Endothelial cell of umbilical vein (primary cell): Measurements from ENCODE around the gene PRCC. TPM values are rescaled to one million over a fixed set of nuclear protein-coding genes. Genes with fewer than 3 reads are reported as not detected.

Experiments used
- BruUV-seq: library from RNA; stranded (reverse); fragments of 400-500 nt; replicated peaks from 2 replicates; lab custom pipeline; 2021; lab: Mats Ljungman, UMichigan
- CTCF ChIA-PET: fragments of 300-600, 350-600 bp; sonication (Branson Sonifier 250); formaldehyde crosslinking; loops from one replicate; lab custom pipeline; 2021; ENCODE audit warnings: antibody characterized with exemption, inconsistent platforms; lab: Charles Lee
- POLR2A ChIA-PET: fragments of 300-600, 350-600 bp; sonication (Branson Sonifier 250); formaldehyde crosslinking; loops from one replicate; lab custom pipeline; 2021; ENCODE audit warnings: antibody characterized with exemption, inconsistent platforms; lab: Charles Lee
- DNase-seq: peaks from one replicate; pipeline ENCODE4 v3.0.0-alpha.2; 2011; ENCODE audit warnings: low read depth, low spot score
- FAIRE-seq: peaks from 2 replicates; lab custom pipeline; 2011; peaks lifted over from hg19 to GRCh38; lab: Jason Lieb, UNC
- H2AFZ ChIP-seq: 2 replicates; pipeline ENCODE4 v1.6.0; 2012; ENCODE audit warnings: low read depth, low read length, control low read depth, inconsistent platforms
- H3K27ac ChIP-seq: 2 replicates; pipeline ENCODE4 v1.5.1; 2011; ENCODE audit warnings: low read depth, mild to moderate bottlenecking, control low read depth, low read length, moderate library complexity; ENCODE audit not compliant: insufficient read depth
- H3K27me3 ChIP-seq, 2 experiments: 2 replicates each; pipeline versions ENCODE4 v1.6.0 to v1.6.1; 2011; ENCODE audit warnings: low read length in 2 of 2, mixed read lengths in 1 of 2; ENCODE audit not compliant: control insufficient read depth in 2 of 2, insufficient read depth in 2 of 2
- H3K36me3 ChIP-seq, 2 experiments: 2 replicates in 1 of 2; 3 replicates in 1 of 2; pipeline ENCODE4 v1.5.1; 2011; ENCODE audit warnings: low read length in 2 of 2, mild to moderate bottlenecking in 1 of 2, moderate library complexity in 1 of 2; ENCODE audit not compliant: control insufficient read depth in 2 of 2, insufficient read depth in 2 of 2; ENCODE audit errors: extremely low read depth in 1 of 2
- H3K4me1 ChIP-seq: 3 replicates; pipeline ENCODE4 v1.5.1; 2011; ENCODE audit warnings: mild to moderate bottlenecking, low read length; ENCODE audit not compliant: control insufficient read depth, insufficient read depth; ENCODE audit errors: extremely low read depth
- H3K4me2 ChIP-seq: 2 replicates; pipeline ENCODE4 v1.6.1; 2011; ENCODE audit warnings: low read length, control low read depth, mixed read lengths; ENCODE audit not compliant: insufficient read depth
- H3K4me3 ChIP-seq, 3 experiments: fragments of 200-600 bp in 1 of 3; sonication (generic), shearing (Covaris generic) in 1 of 3; replicated peaks in 1 of 3; 2 replicates each; pipeline ENCODE4 v1.5.1; 2011 to 2016; ENCODE audit warnings: control low read depth in 3 of 3, low read length in 3 of 3, mild to moderate bottlenecking in 2 of 3, inconsistent platforms in 1 of 3, low read depth in 1 of 3, moderate library complexity in 1 of 3; ENCODE audit not compliant: insufficient read depth in 1 of 3
- H3K79me2 ChIP-seq: 2 replicates; pipeline ENCODE4 v1.6.0; 2012; ENCODE audit warnings: low read length, inconsistent platforms; ENCODE audit not compliant: control insufficient read depth, insufficient read depth
- H3K9ac ChIP-seq: replicated peaks from 2 replicates; pipeline ENCODE3; 2011; ENCODE audit warnings: low read length, control low read depth; ENCODE audit not compliant: insufficient read depth; ENCODE audit errors: extremely low read depth
- H3K9me1 ChIP-seq: replicated peaks from 3 replicates; pipeline ENCODE4 v1.6.0; 2011; ENCODE audit warnings: mild to moderate bottlenecking, low read length; ENCODE audit not compliant: control insufficient read depth, insufficient read depth; ENCODE audit errors: extremely low read depth
- H3K9me3 ChIP-seq: replicated peaks from 2 replicates; pipeline ENCODE4 v1.5.1; 2012; ENCODE audit warnings: low read length, inconsistent platforms; ENCODE audit not compliant: control insufficient read depth, insufficient read depth
- H4K20me1 ChIP-seq: replicated peaks from 2 replicates; pipeline ENCODE3; 2011; ENCODE audit warnings: mild to moderate bottlenecking, low read length; ENCODE audit not compliant: control insufficient read depth, insufficient read depth; ENCODE audit errors: extremely low read depth
- EZH2 ChIP-seq: IDR thresholded peaks from 2 replicates; pipeline ENCODE4 v1.6.1; 2012; ENCODE audit warnings: borderline replicate concordance, low read depth, mild to moderate bottlenecking, moderate library complexity, low read length, inconsistent platforms; ENCODE audit not compliant: severe bottlenecking
- GATA2 ChIP-seq: IDR thresholded peaks from 2 replicates; pipeline ENCODE4 v1.7.0; 2011; ENCODE audit warnings: low read depth, mild to moderate bottlenecking, moderate library complexity, mixed read lengths, low read length; ENCODE audit not compliant: insufficient read length, insufficient read depth
- JUN ChIP-seq: IDR thresholded peaks from 2 replicates; pipeline ENCODE4 v1.6.1; 2011; ENCODE audit warnings: borderline replicate concordance, low read depth; ENCODE audit not compliant: insufficient read length, insufficient read depth
- MAX ChIP-seq: IDR thresholded peaks from 2 replicates; pipeline ENCODE4 v1.6.1; 2011; ENCODE audit not compliant: insufficient read depth, insufficient read length
- MYC ChIP-seq: IDR thresholded peaks from one replicate; pipeline ENCODE4 v1.6.1; 2011; ENCODE audit warnings: mild to moderate bottlenecking, low read depth, low read length
- POLR2A ChIP-seq: IDR thresholded peaks from 2 replicates; pipeline ENCODE4 v1.6.1; 2012; ENCODE audit warnings: low read depth, mild to moderate bottlenecking, control low read depth, low read length
- POLR2AphosphoS5 ChIP-seq: IDR thresholded peaks from 2 replicates; pipeline ENCODE4 v1.6.1; 2012; ENCODE audit warnings: low read depth, mild to moderate bottlenecking, control low read depth, low read length, moderate library complexity; ENCODE audit not compliant: insufficient read depth
- dilution Hi-C: fragments of 300-500 bp; cut with MboI; formaldehyde crosslinking; loops from one replicate; pipeline ENCODE4 v1.15.0; 2019; ENCODE audit warnings: low sequenced_read_pairs; ENCODE audit not compliant: extremely low pct_ligation_motif_present
- intact Hi-C: fragments of 100-400 bp; cut with micrococcal nuclease; formaldehyde crosslinking; loops from one replicate; pipeline ENCODE4 v1.10.0; 2022
- polyA plus RNA-seq, 4 experiments: library from polyadenylated mRNA; depleted of rRNA in 3 of 4; stranded (reverse) in 3 of 4; unstranded in 1 of 4; fragments of >200 nt; gene quantifications; 2 replicates each; pipeline versions ENCODE4 v1.2.1 to v1.2.3, GENCODE V29; 2011 to 2012; ENCODE audit warnings: missing spikeins in 1 of 4
- total RNA-seq: library from RNA; stranded (reverse); gene quantifications from 2 replicates; pipeline ENCODE4 v1.2.3, GENCODE V29; 2021
- TF ChIP-seq, protein P1 (sequence below), 2 donors: IDR thresholded peaks; 1 replicate in 1 of 2; 2 replicates in 1 of 2; pipeline ENCODE4 v1.5.1; 2011; ENCODE audit warnings: low read length in 2 of 2, mild to moderate bottlenecking in 2 of 2, moderate library complexity in 2 of 2, control low read depth in 1 of 2, inconsistent platforms in 1 of 2, low read depth in 1 of 2; ENCODE audit not compliant: insufficient read depth in 1 of 2; ENCODE audit errors: extremely low read depth in 1 of 2

PRCC gene
- total and polyA plus RNA-seq, 2 donors (not counting 3 experiments of a cell fraction or from before 2014, with no cell fraction given) = 71.5 to 77.4 TPM

GRCh38 chr1:156772728-156773497 is 5.6 kb downstream of the PRCC start:
- ChIA-PET CTCF (interaction anchor here (0.7 to 3.2 kb wide), 9 partner anchors 8 to 87 kb away, joined by 3 to 14 read pairs (median 4); partner anchors contain the start of genes INSRR, ISG20L2, METTL25B and NTRK1), POLR2A (interaction anchor here (1.6 kb wide), 1 partner anchor 47 kb away, joined by 3 read pairs; no protein-coding TSS in a partner anchor)
- Histone ChIP-seq H4K20me1 (peaks cover 7% of the 10 kb centered on the region), H3K9me1 (no peaks in the 10 kb centered on the region), H3K27ac (no peak overlapping the region), H2AFZ (no peak overlapping the region), H3K27me3 (no peaks in the 10 kb centered on the region), H3K4me2 (no peak overlapping the region), H3K9me3 (no peaks in the 10 kb centered on the region), H3K4me1 (peaks cover 13% of the 10 kb centered on the region), H3K9ac (no peak overlapping the region), H3K79me2 (peaks cover 88% of the 10 kb centered on the region), H3K4me3 (no peak overlapping the region), H3K36me3 (peaks cover 7 to 8% of the 10 kb centered on the region in 2 experiments)
- no TSS peak for BruUV-seq
- intact Hi-C loops (no loop called here), dilution Hi-C loops (no loop called here)
- DNase-seq = no peak
- TF ChIP-seq GATA2 = no peak
- no peak for TF ChIP-seq MAX
- TF ChIP-seq POLR2AphosphoS5 = no peak
- no peak for TF ChIP-seq MYC
- TF ChIP-seq POLR2A = no peak
- TF ChIP-seq JUN = no peak
- FAIRE-seq = no peak

- CTCF ChIA-PET = interaction anchor here (1.1 to 3.2 kb wide), 3 partner anchors 8 to 86 kb away, joined by 3 to 14 read pairs (median 9); partner anchors contain the start of genes INSRR, ISG20L2, METTL25B and NTRK1
Measured at GRCh38 chr1:156773607-156774006, 6.3 kb downstream of the PRCC start.

More at GRCh38 chr1:156773607-156774006, 6.3 kb downstream of the PRCC start:
- Histone ChIP-seq H3K27ac (no peak overlapping the region), H3K4me2 (no peak overlapping the region), H3K79me2 (peaks cover 88% of the 10 kb centered on the region), H3K9ac (no peak overlapping the region), H3K4me1 (peaks cover 10% of the 10 kb centered on the region), H3K27me3 (no peaks in the 10 kb centered on the region), H3K9me3 (no peaks in the 10 kb centered on the region), H4K20me1 (peaks cover 7% of the 10 kb centered on the region), H3K4me3 (no peak overlapping the region), H3K36me3 (peaks cover 7 to 8% of the 10 kb centered on the region in 2 experiments), H3K9me1 (no peaks in the 10 kb centered on the region), H2AFZ (no peak overlapping the region)
- FAIRE-seq = no peak
- no peak for DNase-seq
- intact Hi-C loops = no loop called here
- dilution Hi-C loops = no loop called here
- TF ChIP-seq EZH2 = no peak
- TF ChIP-seq, protein P1, sequence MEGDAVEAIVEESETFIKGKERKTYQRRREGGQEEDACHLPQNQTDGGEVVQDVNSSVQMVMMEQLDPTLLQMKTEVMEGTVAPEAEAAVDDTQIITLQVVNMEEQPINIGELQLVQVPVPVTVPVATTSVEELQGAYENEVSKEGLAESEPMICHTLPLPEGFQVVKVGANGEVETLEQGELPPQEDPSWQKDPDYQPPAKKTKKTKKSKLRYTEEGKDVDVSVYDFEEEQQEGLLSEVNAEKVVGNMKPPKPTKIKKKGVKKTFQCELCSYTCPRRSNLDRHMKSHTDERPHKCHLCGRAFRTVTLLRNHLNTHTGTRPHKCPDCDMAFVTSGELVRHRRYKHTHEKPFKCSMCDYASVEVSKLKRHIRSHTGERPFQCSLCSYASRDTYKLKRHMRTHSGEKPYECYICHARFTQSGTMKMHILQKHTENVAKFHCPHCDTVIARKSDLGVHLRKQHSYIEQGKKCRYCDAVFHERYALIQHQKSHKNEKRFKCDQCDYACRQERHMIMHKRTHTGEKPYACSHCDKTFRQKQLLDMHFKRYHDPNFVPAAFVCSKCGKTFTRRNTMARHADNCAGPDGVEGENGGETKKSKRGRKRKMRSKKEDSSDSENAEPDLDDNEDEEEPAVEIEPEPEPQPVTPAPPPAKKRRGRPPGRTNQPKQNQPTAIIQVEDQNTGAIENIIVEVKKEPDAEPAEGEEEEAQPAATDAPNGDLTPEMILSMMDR (IDR thresholded peaks at IDR 0.05; ENCODE audit: extremely low read depth in 1 of 2, insufficient read depth in 1 of 2, low read depth in 1 of 2, low read length in 2 of 2) = peak in 1 of 2 donors; percentile 6
- TF ChIP-seq JUN = no peak
- no peak for TF ChIP-seq MYC
- TF ChIP-seq GATA2 = no peak
- POLR2A ChIA-PET = no interaction called here
- BruUV-seq = no TSS peak
